Neutrophil (primary cell): ENCODE measurements around the gene NECAP2.
A peak's percentile ranks its signal among the peaks of the same experiment; 100 is the strongest.
"Not testable (repeated sequence)": the region's sequence is repeated elsewhere in the genome, so short reads cannot be mapped to it uniquely, and the experiment has no call there.

Experiments
- H3K27ac ChIP-seq: fragments of 200-600 bp; sonication (generic); 2 replicates; pipeline ENCODE4 v1.5.1; 2016; ENCODE audit warnings: mild to moderate bottlenecking, moderate library complexity
- H3K27me3 ChIP-seq: fragments of 200-600 bp; sonication (generic); 2 replicates; pipeline ENCODE4 v1.6.0; 2016; ENCODE audit warnings: mild to moderate bottlenecking
- H3K36me3 ChIP-seq: fragments of 200-600 bp; sonication (generic); 2 replicates; pipeline ENCODE4 v1.5.1; 2017
- H3K4me1 ChIP-seq, 2 experiments: fragments of 200-600 bp in 1 of 2; sonication (generic) in 1 of 2; 1 replicate in 1 of 2; 2 replicates in 1 of 2; pipeline versions ENCODE4 v1.5.1 to v1.6.1; 2013 to 2016; ENCODE audit warnings: low read depth in 1 of 2, low read length in 1 of 2, mild to moderate bottlenecking in 1 of 2, moderate library complexity in 1 of 2; ENCODE audit not compliant: control insufficient read depth in 1 of 2, insufficient read depth in 1 of 2
- H3K4me3 ChIP-seq, 2 experiments: fragments of 200-600 bp in 1 of 2; sonication (generic) in 1 of 2; 1 replicate in 1 of 2; 2 replicates in 1 of 2; pipeline ENCODE4 v1.5.1; 2013 to 2016; ENCODE audit warnings: low read depth in 1 of 2, low read length in 1 of 2, mild to moderate bottlenecking in 1 of 2, moderate library complexity in 1 of 2
- H3K9me3 ChIP-seq: fragments of 200-600 bp; sonication (generic); 2 replicates; pipeline ENCODE4 v1.5.1; 2016
- CTCF ChIP-seq: fragments of 200-600 bp; sonication (generic); IDR thresholded peaks from 2 replicates; pipeline ENCODE4 v1.5.1; 2016; ENCODE audit warnings: antibody characterized with exemption

Gene NECAP2

GRCh38 chr1:16491056-16491675 lies 50.6 kb downstream of the NECAP2 start:
- H3K4me1 ChIP-seq, result no peaks in the 10 kb centered on the region
- no peaks in the 10 kb centered on the region for H3K36me3 ChIP-seq
- no peak for TF ChIP-seq CTCF
- no peaks in the 10 kb centered on the region for H3K9me3 ChIP-seq
- no peaks in the 10 kb centered on the region for H3K27me3 ChIP-seq
- no peak overlapping the region for H3K27ac ChIP-seq
- no peak overlapping the region for H3K4me3 ChIP-seq

GRCh38 chr1:16492937-16493336 lies 52.4 kb downstream of the NECAP2 start:
- H3K9me3 ChIP-seq, H3K36me3 ChIP-seq, H3K27ac ChIP-seq, H3K4me3 ChIP-seq, H3K4me1 ChIP-seq, H3K27me3 ChIP-seq: not testable (repeated sequence)

GRCh38 chr1:16493731-16494130 lies 53.2 kb downstream of the NECAP2 start:
- H3K9me3 ChIP-seq, H3K27ac ChIP-seq, H3K4me3 ChIP-seq, H3K4me1 ChIP-seq, H3K36me3 ChIP-seq: not testable (repeated sequence)
- peaks cover 16% of the 10 kb centered on the region for H3K27me3 ChIP-seq

- peaks cover 41% of the 10 kb centered on the region for H3K27me3 ChIP-seq
- H3K36me3 ChIP-seq, H3K9me3 ChIP-seq, H3K4me3 ChIP-seq, H3K27ac ChIP-seq: not testable (repeated sequence)
- peaks cover 12 to 25% of the 10 kb centered on the region in 2 experiments for H3K4me1 ChIP-seq
These were observed 57.0 kb downstream of the NECAP2 start for GRCh38 chr1:16497474-16497904.

GRCh38 chr1:16498047-16498446 lies 57.5 kb downstream of the NECAP2 start:
- H3K36me3 ChIP-seq, H3K27ac ChIP-seq, H3K9me3 ChIP-seq: not testable (repeated sequence)
- peak overlapping the region in 1 of 2 experiments; percentile 64 for H3K4me3 ChIP-seq
- H3K27me3 ChIP-seq, result peaks cover 41% of the 10 kb centered on the region
- H3K4me1 ChIP-seq, result peaks cover 12 to 25% of the 10 kb centered on the region in 2 experiments

- no peak overlapping the region for H3K27ac ChIP-seq
These were observed 58.3 kb downstream of the NECAP2 start for GRCh38 chr1:16498573-16499413.

GRCh38 chr1:16500466-16500865 lies 59.9 kb downstream of the NECAP2 start:
- not testable (repeated sequence) for H3K4me3 ChIP-seq

More at GRCh38 chr1:16498573-16499413, 58.3 kb downstream of the NECAP2 start:
- peak; percentile 8 for TF ChIP-seq CTCF
- Histone ChIP-seq H3K36me3 (no peaks in the 10 kb centered on the region), H3K4me1 (peaks cover 12 to 25% of the 10 kb centered on the region in 2 experiments), H3K9me3 (no peaks in the 10 kb centered on the region), H3K27me3 (peaks cover 41% of the 10 kb centered on the region), H3K4me3 (peak overlapping the region; percentile 64 to 73)

GRCh38 chr1:16500975-16501374 lies 60.5 kb downstream of the NECAP2 start:
- H3K27ac ChIP-seq, H3K9me3 ChIP-seq, H3K36me3 ChIP-seq, H3K4me3 ChIP-seq: not testable (repeated sequence)
- Histone ChIP-seq H3K27me3 (peaks cover 41% of the 10 kb centered on the region), H3K4me1 (peaks cover 12 to 25% of the 10 kb centered on the region in 2 experiments)

More at GRCh38 chr1:16500466-16500865, 59.9 kb downstream of the NECAP2 start:
- H3K9me3 ChIP-seq, H3K36me3 ChIP-seq: not testable (repeated sequence)
- H3K27me3 ChIP-seq, result peaks cover 41% of the 10 kb centered on the region
- peaks cover 12 to 25% of the 10 kb centered on the region in 2 experiments for H3K4me1 ChIP-seq
- peak overlapping the region; percentile 44 for H3K27ac ChIP-seq

- not testable (repeated sequence) for H3K36me3 ChIP-seq, H3K4me3 ChIP-seq, H3K9me3 ChIP-seq, H3K27ac ChIP-seq
- Histone ChIP-seq H3K27me3 (peaks cover 41% of the 10 kb centered on the region), H3K4me1 (peaks cover 12 to 25% of the 10 kb centered on the region in 2 experiments)
These were observed 60.9 kb downstream of the NECAP2 start for GRCh38 chr1:16501446-16501845.
